ENCODE data around the gene LCOR. TPM values are rescaled to one million over a fixed set of nuclear protein-coding genes. Genes with fewer than 3 reads are reported as not detected.
"Not testable (repeated sequence)": the region's sequence is repeated elsewhere in the genome, so short reads cannot be mapped to it uniquely, and the experiment has no call there.

The LCOR gene
- 9.6 and 10.5 TPM in 2 replicates for total RNA-seq

- peak; percentile 71 to 93 for DNase-seq (ENCODE audit: low read depth in 2 of 2)
Observed at GRCh38 chr10:96831867-96832720, at the start of gene LCOR. Gene LCOR (plus strand): TSS chr10:96832298. CDS start chr10:96949058, 116,760 bp downstream.

DNA sequence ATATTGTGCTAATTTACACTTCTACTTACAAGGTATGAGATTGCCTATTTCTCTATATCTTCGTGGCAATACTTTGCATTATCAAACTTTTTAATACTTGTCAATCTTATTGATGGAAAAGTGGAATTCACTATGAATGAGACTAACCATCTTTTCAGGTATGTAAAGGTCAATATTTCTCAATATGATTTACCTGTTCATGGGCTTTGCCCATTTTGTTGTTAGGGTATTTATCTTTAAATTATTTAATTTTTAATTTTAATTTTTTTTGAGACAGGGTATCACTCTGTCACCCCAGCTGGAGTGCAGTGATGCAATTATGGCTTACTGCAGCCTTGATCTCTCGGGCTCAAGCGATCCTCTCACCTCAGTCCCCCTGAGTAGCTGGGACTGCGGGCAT, 47.8 kb upstream of the LCOR start:
- DNase-seq (ENCODE audit: low read depth in 2 of 2), result no peak

DNA sequence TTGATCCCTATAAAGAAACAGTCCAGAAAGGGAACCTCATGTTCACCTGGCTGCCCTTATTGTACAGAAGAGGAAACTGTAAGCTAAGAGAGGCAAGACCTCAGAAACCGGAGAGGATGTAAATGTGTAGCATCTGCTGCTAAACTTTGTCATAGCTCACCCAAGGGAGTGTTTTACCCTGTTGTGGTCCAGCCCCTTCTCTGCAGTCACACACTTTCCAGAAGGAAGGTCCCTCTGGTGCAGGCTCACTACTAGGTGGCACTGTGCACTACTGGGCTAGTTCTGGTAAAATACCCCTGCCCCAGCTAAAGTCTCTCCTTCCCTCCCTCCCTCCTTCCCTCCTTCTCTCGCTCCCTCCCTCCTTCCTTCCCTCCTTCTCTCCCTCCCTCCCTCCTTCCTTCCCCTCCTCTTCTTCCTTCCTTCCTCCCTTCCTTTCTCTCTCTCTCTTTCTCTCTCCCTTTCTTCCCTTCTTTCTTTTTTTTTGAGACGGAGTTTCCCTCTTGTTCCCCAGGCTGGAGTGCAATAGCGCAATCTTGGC, 42.5 kb upstream of the LCOR start:
- DNase-seq (ENCODE audit: low read depth in 2 of 2), result no peak

DNA sequence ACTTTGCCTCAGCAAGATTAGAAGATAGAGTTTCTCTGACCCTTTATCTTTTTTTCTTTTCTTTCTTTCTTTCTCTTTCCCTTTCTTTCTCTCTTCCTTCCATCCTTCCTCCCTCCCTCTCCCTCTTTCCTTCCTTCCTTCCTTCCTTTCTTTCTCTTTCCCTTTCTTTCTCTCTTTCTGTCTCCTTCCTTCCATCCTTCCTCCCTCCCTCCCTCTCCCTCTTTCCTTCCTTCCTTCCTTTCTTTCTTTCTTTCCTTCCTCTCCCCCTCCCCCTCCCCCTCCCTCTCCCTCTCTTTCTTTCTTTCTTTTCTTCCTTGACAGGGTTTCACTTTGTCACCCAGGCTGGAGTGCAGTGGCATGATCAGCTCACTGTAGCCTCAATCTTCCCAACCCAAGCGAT, 40.2 kb upstream of the LCOR start:
- no peak for DNase-seq (ENCODE audit: low read depth in 2 of 2)

DNA sequence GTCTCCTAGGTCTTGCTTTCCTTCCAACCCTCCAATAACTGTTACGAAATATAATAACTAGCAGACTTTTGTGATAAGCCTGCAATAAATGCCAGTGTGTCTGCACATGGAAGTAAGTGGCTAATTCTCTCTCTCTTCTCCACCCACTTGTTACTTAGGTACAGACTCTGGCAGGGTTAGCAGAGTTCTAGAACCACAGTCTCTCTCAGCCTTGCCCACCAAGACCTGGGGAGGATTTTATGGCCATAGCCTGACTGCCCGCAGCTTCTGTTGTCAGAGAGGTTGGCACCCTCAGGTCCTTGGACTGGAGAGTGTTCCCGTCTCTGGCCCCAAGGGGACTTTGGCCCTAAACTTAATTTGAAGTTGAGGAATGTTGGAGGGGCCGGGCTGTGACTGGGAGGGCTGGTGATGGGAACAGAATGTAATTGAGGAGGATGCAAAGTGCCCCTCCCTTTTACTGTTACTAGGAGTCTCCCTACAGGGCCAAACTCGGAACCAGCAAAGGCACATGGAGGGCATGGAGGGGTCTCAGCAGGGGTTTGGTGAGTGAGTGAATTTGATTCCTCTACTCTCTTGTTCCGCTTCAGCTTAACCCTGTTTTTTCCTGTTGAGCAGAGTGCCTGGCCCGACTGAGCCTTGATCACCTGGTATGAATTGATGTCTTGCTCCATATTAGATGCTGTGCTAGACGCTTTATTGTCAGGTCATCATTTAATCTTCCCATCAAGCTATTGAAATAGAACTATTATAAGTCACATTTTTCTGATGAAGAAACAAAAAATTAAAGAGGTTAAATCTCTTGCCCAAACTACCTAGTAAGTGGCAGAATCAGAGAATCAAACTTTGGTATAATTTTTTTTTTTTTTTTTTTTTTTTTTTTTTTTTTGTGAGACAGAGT, 37.0 kb upstream of the LCOR start:
- DNase-seq (ENCODE audit: low read depth in 2 of 2), result no peak

GRCh38 chr10:96797485-96797884, 34.6 kb upstream of the LCOR start:
- DNase-seq (ENCODE audit: low read depth in 2 of 2), result no peak

DNA sequence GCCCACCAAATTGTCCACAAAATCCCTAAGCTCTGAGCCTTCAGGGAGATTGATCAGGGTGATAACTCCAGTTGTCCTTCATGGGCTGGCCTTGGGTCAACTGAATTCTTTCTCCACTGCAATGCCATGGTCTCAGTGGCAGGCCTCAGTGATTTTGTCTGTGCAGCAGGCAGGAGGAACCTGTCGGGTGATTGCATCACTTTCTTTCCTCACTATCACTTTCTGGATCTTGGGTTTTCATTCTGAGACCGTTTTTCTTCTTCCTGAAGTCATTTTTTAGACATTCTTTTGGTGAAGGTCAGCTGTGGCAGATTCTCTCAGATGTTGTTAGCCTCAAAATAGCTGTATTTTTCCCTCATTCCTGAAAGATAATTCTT, 28.8 kb upstream of the LCOR start:
- DNase-seq (ENCODE audit: low read depth in 2 of 2), result no peak

- no peak for DNase-seq (ENCODE audit: low read depth in 2 of 2)
Observed at GRCh38 chr10:96814264-96814663, 17.8 kb upstream of the LCOR start.

GRCh38 chr10:96818971-96819370, 13.1 kb upstream of the LCOR start:
- not testable (repeated sequence) for DNase-seq (ENCODE audit: low read depth in 2 of 2)

- no peak for DNase-seq (ENCODE audit: low read depth in 2 of 2)
Observed at GRCh38 chr10:96820765-96821164, 11.3 kb upstream of the LCOR start.

GRCh38 chr10:96826438-96826837, 5.7 kb upstream of the LCOR start:
- DNase-seq (ENCODE audit: low read depth in 2 of 2), result no peak

GRCh38 chr10:96828609-96829008, 3.5 kb upstream of the LCOR start:
- no peak for DNase-seq (ENCODE audit: low read depth in 2 of 2)

- no peak for DNase-seq (ENCODE audit: low read depth in 2 of 2)
Observed at GRCh38 chr10:96829029-96829773, 2.9 kb upstream of the LCOR start.

GRCh38 chr10:96830511-96831199, 1.4 kb upstream of the LCOR start:
- peak; percentile 38 to 75 for DNase-seq (ENCODE audit: low read depth in 2 of 2)

DNA sequence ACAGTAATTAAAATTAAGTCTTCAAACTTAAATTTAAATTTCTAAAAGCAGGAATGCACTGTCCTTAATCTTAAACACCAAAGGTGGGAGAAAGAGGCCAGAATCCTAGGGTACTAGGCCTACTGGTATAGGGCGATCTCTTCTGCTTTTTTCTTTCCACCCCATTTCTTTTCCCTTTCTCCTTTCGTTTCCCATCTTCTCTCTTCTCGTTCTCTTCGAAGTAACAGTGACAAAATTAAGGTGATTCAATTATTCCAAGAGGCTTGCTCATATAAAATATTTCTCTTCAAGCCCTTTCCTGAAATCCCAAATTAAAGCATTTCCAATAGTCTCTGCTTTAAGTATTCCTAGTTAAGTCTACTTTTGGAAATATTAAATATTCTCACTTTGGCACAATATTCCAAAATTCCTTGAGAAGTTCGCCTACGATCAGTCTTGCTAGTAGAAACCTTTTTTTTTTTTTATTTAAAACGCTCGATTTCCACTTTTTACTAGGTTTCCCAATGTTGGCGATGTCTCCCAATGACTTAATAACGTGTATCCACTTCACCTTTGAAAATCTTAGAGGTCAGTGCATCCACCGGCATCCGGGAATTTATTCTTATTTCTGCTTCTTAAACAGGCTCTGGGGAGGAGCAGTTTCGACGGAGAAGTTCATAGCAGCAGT, 765 bp upstream of the LCOR start:
- DNase-seq (ENCODE audit: low read depth in 2 of 2), result no peak

GRCh38 chr10:96832721-96833219, 672 bp downstream of the LCOR start:
- DNase-seq (ENCODE audit: low read depth in 2 of 2), result peak; percentile 44 to 79

DNA sequence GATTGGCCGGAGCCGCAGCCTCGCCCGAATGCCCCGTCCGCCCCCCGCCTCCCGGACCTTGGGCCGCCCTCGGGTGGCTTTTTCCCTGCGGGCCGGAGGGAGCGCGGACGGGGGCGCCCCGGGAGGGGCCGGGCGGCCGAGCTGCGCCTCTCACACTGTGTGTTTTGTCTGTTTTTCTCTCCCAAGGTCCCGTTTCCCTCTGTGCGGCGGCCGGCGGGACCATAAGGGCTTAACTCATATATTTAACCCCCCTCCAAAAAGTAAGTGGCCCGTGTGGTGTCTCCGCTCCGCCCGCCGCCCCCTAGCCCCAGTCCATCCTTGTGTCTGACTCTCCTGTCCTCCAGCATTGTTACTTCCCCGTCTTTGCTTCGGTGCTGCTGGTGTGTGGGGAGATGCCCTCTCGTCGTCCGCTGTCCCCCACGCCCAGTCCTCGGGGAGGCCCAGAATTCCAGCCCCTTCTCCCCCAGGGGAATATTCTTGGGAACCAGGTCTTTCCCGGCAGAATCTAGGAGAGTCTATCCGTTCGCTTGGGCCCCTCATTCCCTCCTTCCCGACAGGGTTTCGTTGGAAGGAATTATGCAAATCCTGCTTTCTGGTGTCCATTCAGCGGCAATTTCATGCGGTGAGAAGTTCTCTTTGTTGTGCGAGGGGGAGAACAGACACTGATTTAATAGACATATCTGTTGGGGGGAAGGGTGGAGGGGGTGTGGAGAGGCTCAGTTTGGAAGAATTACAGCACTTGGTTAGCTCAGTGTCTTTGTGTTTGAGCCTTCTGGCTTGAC, 1.3 kb downstream of the LCOR start:
- DNase-seq (ENCODE audit: low read depth in 2 of 2), result peak in 1 of 2 donors; percentile 40

GRCh38 chr10:96834120-96834519, 2.0 kb downstream of the LCOR start:
- DNase-seq (ENCODE audit: low read depth in 2 of 2), result no peak

GRCh38 chr10:96835899-96836298, 3.8 kb downstream of the LCOR start:
- peak in 1 of 2 donors; percentile 26 for DNase-seq (ENCODE audit: low read depth in 2 of 2)

Data from dermis microvascular lymphatic vessel endothelial cell (primary cell).